AG04450 (cell line): Measurements from ENCODE around the gene CCDC88C. TPM values are rescaled to one million over a fixed set of nuclear protein-coding genes. Genes with fewer than 3 reads are reported as not detected.
A peak's percentile ranks its signal among the peaks of the same experiment; 100 is the strongest.

Source experiments
- CTCF ChIA-PET: fragments of 300-600, 350-600 bp; formaldehyde crosslinking; extraction: SDS; loops from one replicate; lab custom pipeline; 2022; ENCODE audit warnings: antibody characterized with exemption, inconsistent platforms; lab: Charles Lee
- POLR2A ChIA-PET: fragments of 350-600 bp; formaldehyde crosslinking; extraction: SDS; loops from one replicate; lab custom pipeline; 2021; ENCODE audit warnings: antibody characterized with exemption, inconsistent platforms; lab: Yijun Ruan, JAX
- DNase-seq: peaks from one replicate; pipeline ENCODE4 v3.0.0-alpha.2; 2011; ENCODE audit warnings: low read depth, low spot score
- H3K27ac ChIP-seq: one replicate; pipeline ENCODE4 v1.5.1; 2012; ENCODE audit warnings: low read depth, low read length, control low read depth
- H3K27me3 ChIP-seq: one replicate; pipeline ENCODE4 v1.6.0; 2012; ENCODE audit warnings: low read length; ENCODE audit not compliant: control insufficient read depth, insufficient read depth
- H3K4me3 ChIP-seq: 2 replicates; pipeline ENCODE4 v1.5.1; 2011; ENCODE audit warnings: mild to moderate bottlenecking, low read depth, low read length, control low read depth
- H3K9me3 ChIP-seq: 2 replicates; pipeline ENCODE4 v1.5.1; 2012; ENCODE audit warnings: low read length; ENCODE audit not compliant: control insufficient read depth, insufficient read depth
- CTCF ChIP-seq: IDR thresholded peaks from 2 replicates; pipeline ENCODE4 v1.5.1; 2011; ENCODE audit warnings: low read depth, low read length, control low read depth, inconsistent platforms
- polyA minus RNA-seq: library from RNA; depleted of rRNA, polyadenylated mRNA; stranded (reverse); fragments of >200 nt; gene quantifications from 2 replicates; pipeline ENCODE4 v1.2.3, GENCODE V29; 2011; rRNA and poly(A)+ RNA removed
- polyA plus RNA-seq: library from polyadenylated mRNA; depleted of rRNA; stranded (reverse); fragments of >200 nt; gene quantifications from 2 replicates; pipeline ENCODE4 v1.2.3, GENCODE V29; 2011; rRNA removed

The CCDC88C gene
- polyA plus RNA-seq (0.01 TPM in 1 of 2 replicates, not detected in the other), polyA minus RNA-seq (0.51 TPM in 1 of 2 replicates, not detected in the other)

- Histone ChIP-seq H3K27ac (no peak within 1 kb of the TSS), H3K27me3 (peaks cover 26% of the 10 kb centered on the region)
These were observed at the start of gene CCDC88C for GRCh38 chr14:91417120-91417982. CCDC88C (minus strand) TSS chr14:91417820; CDS start chr14:91417690, 130 bp downstream.

GRCh38 chr14:91466192-91466591 lies 48.6 kb upstream of the CCDC88C start:
- H3K27ac ChIP-seq = no peak overlapping the region
- H3K27me3 ChIP-seq = no peaks in the 10 kb centered on the region
- H3K4me3 ChIP-seq = no peak overlapping the region
- no peaks in the 10 kb centered on the region for H3K9me3 ChIP-seq
- no peak for DNase-seq
- ChIA-PET CTCF (no interaction called here), POLR2A (no interaction called here)
- no peak for TF ChIP-seq CTCF

More at GRCh38 chr14:91417120-91417982, at the start of gene CCDC88C:
- TF ChIP-seq CTCF = no peak
- POLR2A ChIA-PET = no interaction called here
- H3K9me3 ChIP-seq = no peaks in the 10 kb centered on the region; the same call in 1 of the 2 replicates
- peak within 1 kb of the TSS; percentile 37 for H3K4me3 ChIP-seq
- CTCF ChIA-PET = interaction anchor here (5.7 kb wide), 1 partner anchor 93 kb away, joined by 92 read pairs; no protein-coding TSS in a partner anchor
- no peak for DNase-seq

GRCh38 chr14:91464615-91465205 lies 47.1 kb upstream of the CCDC88C start:
- Histone ChIP-seq H3K4me3 (no peak overlapping the region), H3K9me3 (no peaks in the 10 kb centered on the region), H3K27me3 (no peaks in the 10 kb centered on the region), H3K27ac (no peak overlapping the region)
- ChIA-PET POLR2A (no interaction called here), CTCF (interaction anchor here (1.1 kb wide), 1 partner anchor 140 kb away, joined by 4 read pairs; no protein-coding TSS in a partner anchor)
- no peak for TF ChIP-seq CTCF
- no peak for DNase-seq

- H3K27me3 ChIP-seq = no peaks in the 10 kb centered on the region
- no peak overlapping the region for H3K27ac ChIP-seq
- H3K9me3 ChIP-seq = no peaks in the 10 kb centered on the region
- POLR2A ChIA-PET = no interaction called here
- CTCF ChIA-PET = no interaction called here
- DNase-seq = no peak
- no peak for TF ChIP-seq CTCF
- H3K4me3 ChIP-seq = no peak overlapping the region
These were observed 41.0 kb upstream of the CCDC88C start for GRCh38 chr14:91458612-91459011.

- DNase-seq = no peak
- no peaks in the 10 kb centered on the region for H3K27me3 ChIP-seq
- ChIA-PET POLR2A (no interaction called here), CTCF (interaction anchor here (0.6 kb wide), 1 partner anchor 1682 kb away, joined by 3 read pairs; no protein-coding TSS in a partner anchor)
- H3K9me3 ChIP-seq = no peaks in the 10 kb centered on the region
- H3K4me3 ChIP-seq = no peak overlapping the region
- no peak overlapping the region for H3K27ac ChIP-seq
- TF ChIP-seq CTCF = no peak
These were observed 38.7 kb upstream of the CCDC88C start for GRCh38 chr14:91456283-91456682.
